HEK293 (cell line): ENCODE results near the gene SULT2A1.
A peak's percentile ranks its signal among the peaks of the same experiment; 100 is the strongest.

Experiments
- CTCF ChIP-seq: fragments of 450-650 bp; formaldehyde crosslinking; IDR thresholded peaks from 2 replicates; pipeline ENCODE4 v1.5.1; 2016; ENCODE audit warnings: missing biosample characterization, missing genetic modification characterization
- ELK4 ChIP-seq: IDR thresholded peaks from 2 replicates; pipeline ENCODE4 v1.6.1; 2011; ENCODE audit warnings: mild to moderate bottlenecking, low read depth, low read length, borderline replicate concordance
- KLF9 ChIP-seq: fragments of 450-650 bp; formaldehyde crosslinking; IDR thresholded peaks from 2 replicates; pipeline ENCODE4 v1.5.1; 2016; ENCODE audit warnings: missing biosample characterization, missing genetic modification characterization, low read depth
- REST ChIP-seq: fragments of 450-650 bp; formaldehyde crosslinking; IDR thresholded peaks from 2 replicates; pipeline ENCODE4 v1.5.1; 2016; ENCODE audit warnings: missing biosample characterization, missing genetic modification characterization
- YY2 ChIP-seq: fragments of 450-650 bp; formaldehyde crosslinking; IDR thresholded peaks from 2 replicates; pipeline ENCODE4 v1.5.1; 2016; ENCODE audit warnings: missing biosample characterization, missing genetic modification characterization
- ZBTB1 ChIP-seq: fragments of 450-650 bp; formaldehyde crosslinking; IDR thresholded peaks from 2 replicates; pipeline ENCODE4 v1.5.1; 2016; ENCODE audit warnings: missing biosample characterization, missing genetic modification characterization
- ZNF138 ChIP-seq: fragments of 450-650 bp; formaldehyde crosslinking; IDR thresholded peaks from 2 replicates; pipeline ENCODE4 v1.5.1; 2016; ENCODE audit warnings: missing biosample characterization, missing genetic modification characterization, borderline replicate concordance
- ZNF280C ChIP-seq: fragments of 450-650 bp; formaldehyde crosslinking; IDR thresholded peaks from 2 replicates; pipeline ENCODE4 v1.5.1; 2016; ENCODE audit warnings: missing biosample characterization, missing genetic modification characterization
- ZNF362 ChIP-seq: fragments of 450-650 bp; formaldehyde crosslinking; IDR thresholded peaks from 2 replicates; pipeline ENCODE4 v1.5.1; 2016; ENCODE audit warnings: missing biosample characterization, missing genetic modification characterization
- ZNF394 ChIP-seq: fragments of 450-650 bp; formaldehyde crosslinking; IDR thresholded peaks from 2 replicates; pipeline ENCODE4 v1.5.1; 2016; ENCODE audit warnings: missing biosample characterization, missing genetic modification characterization, mild to moderate bottlenecking, moderate library complexity, borderline replicate concordance
- ZNF514 ChIP-seq: fragments of 450-650 bp; formaldehyde crosslinking; IDR thresholded peaks from 2 replicates; pipeline ENCODE4 v1.5.1; 2016; ENCODE audit warnings: missing biosample characterization, missing genetic modification characterization
- ZNF701 ChIP-seq: fragments of 450-650 bp; formaldehyde crosslinking; IDR thresholded peaks from 2 replicates; pipeline ENCODE4 v1.5.1; 2016; ENCODE audit warnings: missing biosample characterization, missing genetic modification characterization

GRCh38 chr19:47863514-47863936 lies 22.6 kb downstream of the SULT2A1 start:
- no peak for TF ChIP-seq YY2
- TF ChIP-seq ZNF394 (tag by site-specific recombination), result no peak
- peak; percentile 47; the same call in 1 of the 2 replicates for TF ChIP-seq KLF9 (tag by site-specific recombination)
- no peak for TF ChIP-seq ELK4
- no peak for TF ChIP-seq ZNF701
- TF ChIP-seq ZNF514 (tag by site-specific recombination), result no peak
- peak; percentile 88 for TF ChIP-seq CTCF (tag by site-specific recombination)
- no peak for TF ChIP-seq ZNF280C
- no peak for TF ChIP-seq ZBTB1 (tag by site-specific recombination)
- no peak for TF ChIP-seq ZNF138 (tag by site-specific recombination)
- TF ChIP-seq ZNF362, result no peak
- TF ChIP-seq REST (tag by site-specific recombination), result no peak
